ENCODE results near the gene CMC4. TPM values are rescaled to one million over a fixed set of nuclear protein-coding genes. Genes with fewer than 3 reads are reported as not detected.

CMC4 gene
- total RNA-seq, 1 experiment from 2014 or later = 31.9 TPM

GRCh38 chrX:155061760-155062159 lies 9.2 kb downstream of the CMC4 start:
- POLR2A ChIA-PET (ENCODE audit: unreplicated experiment) = no interaction called here

GRCh38 chrX:155056877-155057792 lies 13.8 kb downstream of the CMC4 start:
- Histone ChIP-seq H3F3A (ENCODE audit: low read length, unreplicated experiment) (no peaks in the 10 kb centered on the region), H3K9me2 (replicated peaks; ENCODE audit: low read length) (no peaks in the 10 kb centered on the region), H3K4me3 (ENCODE audit: low read length) (no peak overlapping the region), H3K79me2 (ENCODE audit: low read length) (no peaks in the 10 kb centered on the region), H3K27me3 (ENCODE audit: low read length) (no peaks in the 10 kb centered on the region), H3K27ac (ENCODE audit: low read length) (no peak overlapping the region), H2AFZ (ENCODE audit: low read length) (0 out of 2 replicates have a peak overlapping the region, but pooled peaks have one; percentile 36), H3K36me3 (ENCODE audit: low read depth, low read length) (peaks cover 11% of the 10 kb centered on the region; the same call in 1 of the 2 replicates), H3K4me2 (ENCODE audit: low read length) (peak overlapping the region; percentile 52), H3K4me1 (ENCODE audit: insufficient read depth, low read length) (no peaks in the 10 kb centered on the region), H4K20me1 (ENCODE audit: low read length) (no peaks in the 10 kb centered on the region), H3K9me3 (ENCODE audit: low read length) (no peaks in the 10 kb centered on the region), H3K9ac (ENCODE audit: low read length) (no peak overlapping the region)
- TF ChIP-seq EZH2phosphoT487 (IDR thresholded peaks at IDR 0.05; ENCODE audit: borderline replicate concordance, low read length) = no peak
- peak; percentile 81 for TF ChIP-seq CTCF (conservative IDR thresholded peaks at IDR 0.05; ENCODE audit: low read depth, low read length)
- DNase-seq (peak; percentile 73), ATAC-seq (peak; percentile 82)
- BruUV-seq (replicated peaks) = no TSS peak
- POLR2A ChIA-PET (ENCODE audit: unreplicated experiment) = no interaction called here
- intact Hi-C loops (cut with micrococcal nuclease) = loop anchor here (1.0 to 10.0 kb wide), 4 partner anchors 31 to 142 kb away; partner anchors contain the start of gene FUNDC2
- CTCF ChIA-PET = interaction anchor here (0.8 kb wide), 1 partner anchor 29 kb away, joined by 3 read pairs; no protein-coding TSS in a partner anchor

More at GRCh38 chrX:155061760-155062159, 9.2 kb downstream of the CMC4 start:
- H3F3A ChIP-seq (ENCODE audit: low read length, unreplicated experiment) = no peaks in the 10 kb centered on the region
- TF ChIP-seq EZH2 (IDR thresholded peaks at IDR 0.05; ENCODE audit: low read length, unreplicated experiment) (no peak), EZH2phosphoT487 (IDR thresholded peaks at IDR 0.05; ENCODE audit: borderline replicate concordance, low read length) (no peak), CTCF (conservative IDR thresholded peaks at IDR 0.05; ENCODE audit: low read depth, low read length) (no peak)
- DNase-seq (no peak), ATAC-seq (no peak)
- no peaks in the 10 kb centered on the region for H3K9me2 ChIP-seq (replicated peaks; ENCODE audit: low read length)
- H3K4me2 ChIP-seq (ENCODE audit: low read length) = no peak overlapping the region
- H3K4me3 ChIP-seq (ENCODE audit: low read length) = no peak overlapping the region
- no peaks in the 10 kb centered on the region for H3K27me3 ChIP-seq (ENCODE audit: low read length)
- H2AFZ ChIP-seq (ENCODE audit: low read length) = no peak overlapping the region
- H3K9ac ChIP-seq (ENCODE audit: low read length) = no peak overlapping the region
- H3K27ac ChIP-seq (ENCODE audit: low read length) = no peak overlapping the region
- 0 out of 2 replicates have a peak, but pooled peaks cover 11% of the 10 kb centered on the region for H3K36me3 ChIP-seq (ENCODE audit: low read depth, low read length)
- intact Hi-C loops (cut with micrococcal nuclease) = no loop called here
- H3K4me1 ChIP-seq (ENCODE audit: insufficient read depth, low read length) = peaks cover 22% of the 10 kb centered on the region
- no TSS peak for BruUV-seq (replicated peaks)
- CTCF ChIA-PET = no interaction called here
- peaks cover 13% of the 10 kb centered on the region for H3K79me2 ChIP-seq (ENCODE audit: low read length)
- H4K20me1 ChIP-seq (ENCODE audit: low read length) = no peaks in the 10 kb centered on the region
- H3K9me3 ChIP-seq (ENCODE audit: low read length) = no peaks in the 10 kb centered on the region
